Endothelial cell (in vitro differentiated cells): Measurements from ENCODE around the gene MRPS27. TPM values are rescaled to one million over a fixed set of nuclear protein-coding genes. Genes with fewer than 3 reads are reported as not detected.

Experiments used
- DNase-seq: peaks from one replicate; pipeline ENCODE4 v3.0.0; 2021; ENCODE audit warnings: low spot score
- H3K27ac Mint-ChIP-seq: one replicate; pipeline ENCODE4 v1.8.0; 2021; ENCODE audit warnings: mixed read lengths, inconsistent platforms; ENCODE audit not compliant: unreplicated experiment
- H3K27me3 Mint-ChIP-seq: one replicate; pipeline ENCODE4 v1.8.0; 2021; ENCODE audit warnings: mild to moderate bottlenecking, moderate library complexity, mixed read lengths, inconsistent platforms; ENCODE audit not compliant: unreplicated experiment
- H3K36me3 Mint-ChIP-seq: one replicate; pipeline ENCODE4 v1.8.0; 2021; ENCODE audit warnings: mild to moderate bottlenecking, low read depth, mixed read lengths, inconsistent platforms; ENCODE audit not compliant: unreplicated experiment
- H3K4me1 Mint-ChIP-seq: one replicate; pipeline ENCODE4 v1.8.0; 2021; ENCODE audit warnings: mild to moderate bottlenecking, mixed read lengths, inconsistent platforms; ENCODE audit not compliant: unreplicated experiment
- H3K4me3 Mint-ChIP-seq: one replicate; pipeline ENCODE4 v1.8.0; 2021; ENCODE audit warnings: mild to moderate bottlenecking, mixed read lengths, inconsistent platforms; ENCODE audit not compliant: unreplicated experiment
- H3K9me3 Mint-ChIP-seq: one replicate; pipeline ENCODE4 v1.8.0; 2021; ENCODE audit warnings: mixed read lengths, inconsistent platforms; ENCODE audit not compliant: unreplicated experiment
- total RNA-seq: library from RNA; stranded (reverse); fragmentation: NEBNext Ultra II Directional; extraction: Animal tissue kit (Norgen Biotek cat#: 25700); gene quantifications from one replicate; pipeline ENCODE4 v1.2.1, GENCODE V29; 2021; ENCODE audit not compliant: unreplicated experiment
- TF ChIP-seq, protein P1 (sequence below): fragments of 200-600 bp; sonication (generic); IDR thresholded peaks from one replicate; pipeline ENCODE4 v1.5.0; 2021; ENCODE audit warnings: antibody characterized with exemption; ENCODE audit not compliant: unreplicated experiment

MRPS27 gene
- total RNA-seq, 1 donor from 2014 or later: 62.8 TPM

DNA sequence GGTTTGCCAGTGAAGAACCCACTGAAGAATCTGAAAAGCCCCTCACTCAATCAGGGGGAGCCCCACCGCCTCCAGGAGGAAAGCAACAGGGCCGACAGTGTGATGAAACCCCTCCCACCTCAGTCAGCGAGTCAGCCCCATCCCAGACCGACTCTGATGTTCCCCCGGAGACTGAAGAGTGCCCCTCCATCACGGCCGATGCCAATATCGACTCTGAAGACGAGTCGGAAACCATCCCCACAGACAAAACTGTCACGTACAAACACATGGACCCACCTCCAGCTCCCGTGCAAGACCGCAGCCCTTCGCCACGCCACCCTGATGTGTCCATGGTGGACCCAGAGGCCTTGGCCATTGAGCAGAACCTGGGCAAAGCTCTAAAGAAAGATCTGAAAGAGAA lies 120.4 kb downstream of the MRPS27 start:
- peaks cover 14% of the 10 kb centered on the region for H3K4me1 Mint-ChIP-seq
- H3K36me3 Mint-ChIP-seq: peaks cover 83% of the 10 kb centered on the region
- H3K9me3 Mint-ChIP-seq: no peaks in the 10 kb centered on the region
- peaks cover 5% of the 10 kb centered on the region for H3K27me3 Mint-ChIP-seq
- DNase-seq: no peak
- H3K27ac Mint-ChIP-seq: peak overlapping the region; percentile 59
- TF ChIP-seq, protein P1, sequence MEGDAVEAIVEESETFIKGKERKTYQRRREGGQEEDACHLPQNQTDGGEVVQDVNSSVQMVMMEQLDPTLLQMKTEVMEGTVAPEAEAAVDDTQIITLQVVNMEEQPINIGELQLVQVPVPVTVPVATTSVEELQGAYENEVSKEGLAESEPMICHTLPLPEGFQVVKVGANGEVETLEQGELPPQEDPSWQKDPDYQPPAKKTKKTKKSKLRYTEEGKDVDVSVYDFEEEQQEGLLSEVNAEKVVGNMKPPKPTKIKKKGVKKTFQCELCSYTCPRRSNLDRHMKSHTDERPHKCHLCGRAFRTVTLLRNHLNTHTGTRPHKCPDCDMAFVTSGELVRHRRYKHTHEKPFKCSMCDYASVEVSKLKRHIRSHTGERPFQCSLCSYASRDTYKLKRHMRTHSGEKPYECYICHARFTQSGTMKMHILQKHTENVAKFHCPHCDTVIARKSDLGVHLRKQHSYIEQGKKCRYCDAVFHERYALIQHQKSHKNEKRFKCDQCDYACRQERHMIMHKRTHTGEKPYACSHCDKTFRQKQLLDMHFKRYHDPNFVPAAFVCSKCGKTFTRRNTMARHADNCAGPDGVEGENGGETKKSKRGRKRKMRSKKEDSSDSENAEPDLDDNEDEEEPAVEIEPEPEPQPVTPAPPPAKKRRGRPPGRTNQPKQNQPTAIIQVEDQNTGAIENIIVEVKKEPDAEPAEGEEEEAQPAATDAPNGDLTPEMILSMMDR: no peak
- H3K4me3 Mint-ChIP-seq: peak overlapping the region; percentile 58

DNA sequence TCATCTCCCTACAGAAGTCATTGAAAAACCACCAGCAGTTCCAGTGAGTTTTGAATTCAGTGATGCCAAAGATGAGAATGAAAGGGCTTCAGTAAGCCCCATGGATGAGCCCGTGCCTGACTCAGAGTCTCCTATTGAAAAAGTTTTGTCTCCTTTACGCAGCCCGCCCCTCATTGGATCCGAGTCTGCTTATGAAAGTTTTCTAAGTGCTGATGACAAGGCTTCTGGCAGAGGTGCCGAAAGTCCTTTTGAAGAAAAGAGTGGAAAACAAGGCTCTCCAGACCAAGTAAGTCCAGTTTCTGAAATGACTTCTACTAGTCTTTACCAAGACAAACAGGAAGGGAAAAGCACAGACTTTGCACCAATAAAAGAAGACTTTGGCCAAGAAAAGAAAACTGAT lies 122.6 kb downstream of the MRPS27 start:
- Mint-ChIP-seq H3K27me3 (peaks cover 5% of the 10 kb centered on the region), H3K27ac (no peak overlapping the region), H3K4me1 (peaks cover 23% of the 10 kb centered on the region), H3K36me3 (peaks cover 88% of the 10 kb centered on the region), H3K4me3 (peak overlapping the region; percentile 21), H3K9me3 (no peaks in the 10 kb centered on the region)
- no peak for DNase-seq
- TF ChIP-seq, protein P1: no peak

DNA sequence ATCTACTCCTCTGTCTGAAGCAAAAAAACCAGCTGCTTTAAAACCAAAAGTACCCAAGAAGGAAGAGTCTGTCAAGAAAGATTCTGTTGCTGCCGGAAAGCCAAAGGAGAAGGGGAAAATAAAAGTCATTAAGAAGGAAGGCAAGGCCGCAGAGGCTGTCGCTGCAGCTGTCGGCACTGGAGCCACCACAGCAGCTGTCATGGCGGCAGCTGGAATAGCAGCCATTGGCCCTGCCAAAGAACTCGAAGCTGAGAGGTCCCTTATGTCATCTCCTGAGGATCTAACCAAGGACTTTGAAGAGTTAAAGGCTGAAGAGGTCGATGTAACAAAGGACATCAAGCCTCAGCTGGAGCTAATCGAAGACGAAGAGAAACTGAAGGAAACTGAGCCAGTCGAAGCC lies 124.5 kb downstream of the MRPS27 start:
- DNase-seq: no peak
- Mint-ChIP-seq H3K27ac (no peak overlapping the region), H3K36me3 (peaks cover 92% of the 10 kb centered on the region), H3K27me3 (peaks cover 5% of the 10 kb centered on the region), H3K9me3 (no peaks in the 10 kb centered on the region), H3K4me3 (peak overlapping the region; percentile 63), H3K4me1 (peaks cover 23% of the 10 kb centered on the region)
- TF ChIP-seq, protein P1: no peak

DNA sequence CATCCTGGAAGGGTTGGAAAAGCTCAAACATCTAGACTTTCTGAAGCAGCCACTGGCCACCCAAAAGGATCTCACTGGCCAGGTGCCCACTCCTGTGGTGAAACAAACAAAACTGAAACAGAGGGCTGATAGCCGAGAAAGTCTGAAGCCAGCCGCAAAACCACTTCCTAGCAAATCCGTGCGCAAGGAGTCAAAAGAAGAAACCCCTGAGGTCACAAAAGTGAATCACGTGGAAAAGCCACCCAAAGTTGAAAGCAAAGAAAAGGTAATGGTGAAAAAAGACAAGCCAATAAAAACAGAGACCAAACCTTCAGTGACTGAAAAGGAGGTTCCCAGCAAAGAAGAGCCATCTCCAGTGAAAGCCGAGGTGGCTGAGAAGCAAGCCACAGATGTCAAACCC lies 125.2 kb downstream of the MRPS27 start:
- peaks cover 23% of the 10 kb centered on the region for H3K4me1 Mint-ChIP-seq
- TF ChIP-seq, protein P1: no peak
- H3K27me3 Mint-ChIP-seq: peaks cover 5% of the 10 kb centered on the region
- H3K36me3 Mint-ChIP-seq: peaks cover 85% of the 10 kb centered on the region
- peak overlapping the region; percentile 63 for H3K4me3 Mint-ChIP-seq
- H3K9me3 Mint-ChIP-seq: no peaks in the 10 kb centered on the region
- H3K27ac Mint-ChIP-seq: no peak overlapping the region
- no peak for DNase-seq

DNA sequence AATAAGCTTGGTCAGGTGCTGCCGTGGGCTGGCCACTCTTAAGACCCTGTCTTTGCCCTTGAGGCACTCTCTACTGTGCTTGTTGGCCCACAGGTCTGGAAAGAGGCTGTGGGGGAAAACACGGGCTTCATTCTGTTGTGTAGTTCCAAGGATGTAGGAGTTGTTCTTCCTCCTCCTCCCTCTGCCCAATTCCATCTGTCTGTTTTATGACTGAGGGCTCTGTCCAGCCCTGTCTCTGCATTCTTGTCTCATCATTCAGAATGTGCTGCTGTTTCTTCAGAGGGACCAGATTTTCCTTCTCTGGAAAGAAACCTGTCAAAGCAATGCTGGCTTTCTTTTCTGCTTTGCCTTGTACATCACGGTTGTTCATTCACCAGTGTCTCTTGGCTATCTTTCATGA lies 128.6 kb downstream of the MRPS27 start:
- peaks cover 62% of the 10 kb centered on the region for H3K36me3 Mint-ChIP-seq
- H3K4me3 Mint-ChIP-seq: peak overlapping the region; percentile 22
- TF ChIP-seq, protein P1: no peak
- no peaks in the 10 kb centered on the region for H3K9me3 Mint-ChIP-seq
- no peak overlapping the region for H3K27ac Mint-ChIP-seq
- DNase-seq: no peak
- H3K27me3 Mint-ChIP-seq: peaks cover 2% of the 10 kb centered on the region
- H3K4me1 Mint-ChIP-seq: peaks cover 18% of the 10 kb centered on the region
